Measurements from ENCODE around the gene CPVL.

CPVL gene

GRCh38 chr7:29038463-29038862, 107.9 kb downstream of the CPVL start:
- no peaks in the 10 kb centered on the region for H3K27me3 ChIP-seq (ENCODE audit: insufficient read depth, low read length)
- H3K4me3 ChIP-seq (ENCODE audit: low read length): no peak overlapping the region
- no peaks in the 10 kb centered on the region for H3K36me3 ChIP-seq (ENCODE audit: insufficient read depth, low read length)
- peaks cover 32% of the 10 kb centered on the region for H3K4me1 ChIP-seq (ENCODE audit: insufficient read depth, low read length)
- no peaks in the 10 kb centered on the region for H3K9me3 ChIP-seq (ENCODE audit: low read length)
- H2AFZ ChIP-seq (ENCODE audit: low read depth, low read length): no peak overlapping the region

GRCh38 chr7:29035044-29035740, 111.1 kb downstream of the CPVL start:
- Histone ChIP-seq H3K36me3 (ENCODE audit: insufficient read depth, low read length) (no peaks in the 10 kb centered on the region), H3K4me3 (ENCODE audit: low read length) (no peak overlapping the region), H3K4me1 (ENCODE audit: insufficient read depth, low read length) (peaks cover 20% of the 10 kb centered on the region), H2AFZ (ENCODE audit: low read depth, low read length) (no peak overlapping the region), H3K9me3 (ENCODE audit: low read length) (no peaks in the 10 kb centered on the region), H3K27me3 (ENCODE audit: insufficient read depth, low read length) (no peaks in the 10 kb centered on the region)

GRCh38 chr7:29033584-29033983, 112.8 kb downstream of the CPVL start:
- no peak overlapping the region for H3K4me3 ChIP-seq (ENCODE audit: low read length)
- peaks cover 4% of the 10 kb centered on the region for H3K4me1 ChIP-seq (ENCODE audit: insufficient read depth, low read length)
- H3K36me3 ChIP-seq (ENCODE audit: insufficient read depth, low read length): no peaks in the 10 kb centered on the region
- H3K27me3 ChIP-seq (ENCODE audit: insufficient read depth, low read length): no peaks in the 10 kb centered on the region
- no peaks in the 10 kb centered on the region for H3K9me3 ChIP-seq (ENCODE audit: low read length)
- no peak overlapping the region for H2AFZ ChIP-seq (ENCODE audit: low read depth, low read length)

DNA sequence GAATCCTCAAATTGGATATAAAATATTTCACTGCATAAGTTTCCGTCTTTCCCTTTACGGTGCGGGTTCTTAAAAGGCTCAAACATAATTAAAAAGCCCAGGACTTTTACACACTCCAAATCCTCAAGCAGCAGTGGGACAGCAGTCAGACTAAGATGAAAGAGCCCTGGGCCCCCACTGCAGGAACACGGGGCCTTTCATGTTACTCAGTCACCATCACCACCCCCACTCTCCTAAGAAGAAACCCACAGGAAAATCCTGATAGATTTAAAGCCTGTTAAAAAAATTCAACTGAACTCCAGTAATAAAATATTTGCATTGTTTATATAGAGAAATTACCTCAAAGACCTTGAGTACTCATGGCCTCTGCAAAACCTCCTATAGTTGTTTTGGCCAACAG, 114.2 kb downstream of the CPVL start:
- H3K9me3 ChIP-seq (ENCODE audit: low read length): no peaks in the 10 kb centered on the region
- H3K4me1 ChIP-seq (ENCODE audit: insufficient read depth, low read length): no peaks in the 10 kb centered on the region
- H2AFZ ChIP-seq (ENCODE audit: low read depth, low read length): no peak overlapping the region
- H3K36me3 ChIP-seq (ENCODE audit: insufficient read depth, low read length): no peaks in the 10 kb centered on the region
- H3K4me3 ChIP-seq (ENCODE audit: low read length): no peak overlapping the region
- no peaks in the 10 kb centered on the region for H3K27me3 ChIP-seq (ENCODE audit: insufficient read depth, low read length)

GRCh38 chr7:29030781-29031275, 115.5 kb downstream of the CPVL start:
- Histone ChIP-seq H3K4me1 (ENCODE audit: insufficient read depth, low read length) (no peaks in the 10 kb centered on the region), H3K9me3 (ENCODE audit: low read length) (no peaks in the 10 kb centered on the region), H3K36me3 (ENCODE audit: insufficient read depth, low read length) (no peaks in the 10 kb centered on the region), H2AFZ (ENCODE audit: low read depth, low read length) (no peak overlapping the region), H3K27me3 (ENCODE audit: insufficient read depth, low read length) (no peaks in the 10 kb centered on the region), H3K4me3 (ENCODE audit: low read length) (no peak overlapping the region)

DNA sequence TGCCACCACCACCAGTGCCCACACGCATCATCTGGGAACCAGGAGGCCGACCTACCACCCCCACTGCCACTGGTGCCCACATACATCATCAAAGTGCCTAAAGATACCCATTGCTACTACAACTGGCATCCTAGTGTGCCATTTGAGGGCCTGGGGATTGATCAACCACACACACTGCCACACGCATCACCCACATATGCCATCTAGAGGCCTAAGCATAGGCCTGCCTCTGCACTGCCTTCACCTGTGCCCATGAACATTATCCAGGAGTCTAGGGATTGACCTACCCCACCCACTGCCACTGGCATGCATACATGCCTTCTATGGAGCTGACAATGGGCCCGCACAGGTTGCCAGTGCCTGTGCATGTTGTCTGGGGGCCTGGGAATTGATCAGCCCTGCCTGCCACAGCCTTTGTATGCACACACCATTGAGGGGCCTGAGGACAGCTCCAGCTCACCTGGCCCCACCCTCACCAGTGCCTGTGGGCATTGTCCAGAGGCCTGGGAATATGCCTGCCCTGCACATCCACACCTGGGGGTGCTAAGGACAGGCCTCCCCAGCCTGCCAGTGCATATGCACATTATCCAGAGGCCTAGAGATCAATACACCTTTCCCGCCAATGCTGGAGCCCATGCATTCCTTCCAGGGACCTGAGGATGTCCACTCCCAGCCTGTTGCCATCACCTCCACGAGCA, 123.9 kb downstream of the CPVL start:
- H2AFZ ChIP-seq (ENCODE audit: low read depth, low read length): no peak overlapping the region
- no peaks in the 10 kb centered on the region for H3K36me3 ChIP-seq (ENCODE audit: insufficient read depth, low read length)
- no peaks in the 10 kb centered on the region for H3K27me3 ChIP-seq (ENCODE audit: insufficient read depth, low read length)
- H3K4me3 ChIP-seq (ENCODE audit: low read length): no peak overlapping the region
- H3K4me1 ChIP-seq (ENCODE audit: insufficient read depth, low read length): no peaks in the 10 kb centered on the region
- H3K9me3 ChIP-seq (ENCODE audit: low read length): peaks cover 10% of the 10 kb centered on the region

DNA sequence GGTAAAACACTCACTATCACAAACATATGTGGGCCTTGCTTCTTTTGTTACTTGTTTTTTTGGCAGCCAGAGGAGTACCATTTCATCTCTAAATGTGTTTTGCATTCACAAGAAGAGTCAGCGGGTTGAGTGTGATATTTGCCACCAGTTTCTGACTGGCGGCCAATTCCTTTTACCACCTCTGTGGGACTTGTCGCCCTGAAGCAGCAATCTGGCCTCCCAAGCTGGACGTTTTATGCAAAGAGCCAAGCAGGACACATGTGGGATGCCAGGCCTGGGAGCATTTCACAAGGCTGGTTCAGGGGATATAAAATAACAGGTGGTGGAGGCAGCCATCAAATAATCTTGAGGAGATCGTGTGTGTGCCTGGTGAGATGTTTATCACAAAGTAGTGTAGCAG, 126.4 kb downstream of the CPVL start:
- H3K27me3 ChIP-seq (ENCODE audit: insufficient read depth, low read length): no peaks in the 10 kb centered on the region
- no peak overlapping the region for H2AFZ ChIP-seq (ENCODE audit: low read depth, low read length)
- H3K4me3 ChIP-seq (ENCODE audit: low read length): no peak overlapping the region

GRCh38 chr7:29019387-29019786, 127.0 kb downstream of the CPVL start:
- Histone ChIP-seq H3K27me3 (ENCODE audit: insufficient read depth, low read length) (no peaks in the 10 kb centered on the region), H2AFZ (ENCODE audit: low read depth, low read length) (no peak overlapping the region), H3K9me3 (ENCODE audit: low read length) (peaks cover 13% of the 10 kb centered on the region), H3K4me1 (ENCODE audit: insufficient read depth, low read length) (no peaks in the 10 kb centered on the region), H3K36me3 (ENCODE audit: insufficient read depth, low read length) (no peaks in the 10 kb centered on the region), H3K4me3 (ENCODE audit: low read length) (no peak overlapping the region)

More for the DNA sequence above, 126.4 kb downstream of the CPVL start:
- H3K4me1 ChIP-seq (ENCODE audit: insufficient read depth, low read length): no peaks in the 10 kb centered on the region
- peaks cover 12% of the 10 kb centered on the region for H3K9me3 ChIP-seq (ENCODE audit: low read length)
- H3K36me3 ChIP-seq (ENCODE audit: insufficient read depth, low read length): no peaks in the 10 kb centered on the region

DNA sequence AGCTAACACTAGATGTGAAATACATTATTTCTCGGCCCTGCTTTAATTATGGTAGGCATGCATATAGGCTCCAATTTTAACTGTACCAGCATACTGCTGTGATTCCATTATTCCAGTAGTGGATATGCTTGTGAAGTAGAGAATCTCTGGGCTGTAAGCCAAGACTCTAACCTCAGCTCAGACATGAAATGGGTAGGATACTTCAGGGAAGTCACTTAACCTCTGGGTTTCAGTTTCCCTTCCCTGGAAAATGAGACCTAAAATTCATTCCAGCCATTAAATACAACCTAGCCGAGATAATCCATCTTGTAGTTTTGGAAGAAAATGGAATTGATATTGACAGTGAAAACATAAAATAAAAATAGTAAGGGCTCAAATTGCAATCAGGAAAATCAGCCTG, 128.6 kb downstream of the CPVL start:
- Histone ChIP-seq H3K9me3 (ENCODE audit: low read length) (peaks cover 6% of the 10 kb centered on the region), H3K4me3 (ENCODE audit: low read length) (no peak overlapping the region), H2AFZ (ENCODE audit: low read depth, low read length) (no peak overlapping the region), H3K27me3 (ENCODE audit: insufficient read depth, low read length) (no peaks in the 10 kb centered on the region), H3K36me3 (ENCODE audit: insufficient read depth, low read length) (no peaks in the 10 kb centered on the region), H3K4me1 (ENCODE audit: insufficient read depth, low read length) (no peaks in the 10 kb centered on the region)

DNA sequence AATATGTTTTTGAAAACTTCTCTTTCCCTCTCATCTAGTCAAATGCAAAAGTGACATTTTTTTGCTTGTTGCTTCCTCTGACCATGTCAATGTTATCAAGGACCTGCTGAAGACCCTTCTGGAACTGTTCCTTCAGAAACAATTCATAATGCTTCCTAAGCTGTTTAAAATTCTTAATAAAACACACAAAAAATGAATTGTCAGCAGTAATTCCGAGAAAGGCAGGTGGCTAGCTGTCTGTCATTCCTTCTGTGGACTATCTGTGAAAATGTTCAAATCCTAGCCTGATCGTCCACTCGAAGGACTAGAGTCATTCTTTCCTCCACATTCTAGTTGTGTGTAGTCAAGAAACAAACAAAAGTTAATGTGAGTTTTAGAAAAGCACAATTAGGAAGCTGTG, 131.6 kb downstream of the CPVL start:
- Histone ChIP-seq H2AFZ (ENCODE audit: low read depth, low read length) (no peak overlapping the region), H3K9me3 (ENCODE audit: low read length) (peaks cover 3% of the 10 kb centered on the region), H3K4me1 (ENCODE audit: insufficient read depth, low read length) (no peaks in the 10 kb centered on the region), H3K4me3 (ENCODE audit: low read length) (no peak overlapping the region), H3K36me3 (ENCODE audit: insufficient read depth, low read length) (no peaks in the 10 kb centered on the region), H3K27me3 (ENCODE audit: insufficient read depth, low read length) (no peaks in the 10 kb centered on the region)

DNA sequence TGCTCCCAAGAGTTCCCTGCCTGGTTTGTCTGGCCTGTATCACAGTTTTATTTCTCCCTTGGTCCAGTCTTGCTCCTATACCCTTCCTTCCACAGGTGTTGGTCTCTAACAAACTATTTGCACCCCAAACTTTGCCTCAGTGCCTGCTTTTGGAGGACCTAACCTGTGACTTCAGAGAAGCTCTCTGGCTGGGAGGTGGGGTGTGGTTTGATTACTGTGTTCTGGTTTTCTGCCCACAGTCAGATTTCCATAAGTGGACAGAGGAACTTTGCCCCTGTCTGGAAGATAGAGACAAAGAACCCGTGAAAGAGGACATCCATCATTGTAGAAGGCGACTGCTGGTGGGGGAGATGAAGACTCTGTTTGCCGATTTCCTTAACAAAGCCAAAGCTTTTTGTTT, 132.4 kb downstream of the CPVL start:
- Histone ChIP-seq H3K9me3 (ENCODE audit: low read length) (peaks cover 3% of the 10 kb centered on the region), H3K4me3 (ENCODE audit: low read length) (no peak overlapping the region), H3K27me3 (ENCODE audit: insufficient read depth, low read length) (no peaks in the 10 kb centered on the region), H3K4me1 (ENCODE audit: insufficient read depth, low read length) (no peaks in the 10 kb centered on the region), H2AFZ (ENCODE audit: low read depth, low read length) (no peak overlapping the region), H3K36me3 (ENCODE audit: insufficient read depth, low read length) (no peaks in the 10 kb centered on the region)

GRCh38 chr7:29013082-29013695, 133.1 kb downstream of the CPVL start:
- Histone ChIP-seq H3K36me3 (ENCODE audit: insufficient read depth, low read length) (no peaks in the 10 kb centered on the region), H3K4me1 (ENCODE audit: insufficient read depth, low read length) (no peaks in the 10 kb centered on the region), H3K9me3 (ENCODE audit: low read length) (peaks cover 3% of the 10 kb centered on the region), H2AFZ (ENCODE audit: low read depth, low read length) (no peak overlapping the region), H3K27me3 (ENCODE audit: insufficient read depth, low read length) (no peaks in the 10 kb centered on the region), H3K4me3 (ENCODE audit: low read length) (no peak overlapping the region)

DNA sequence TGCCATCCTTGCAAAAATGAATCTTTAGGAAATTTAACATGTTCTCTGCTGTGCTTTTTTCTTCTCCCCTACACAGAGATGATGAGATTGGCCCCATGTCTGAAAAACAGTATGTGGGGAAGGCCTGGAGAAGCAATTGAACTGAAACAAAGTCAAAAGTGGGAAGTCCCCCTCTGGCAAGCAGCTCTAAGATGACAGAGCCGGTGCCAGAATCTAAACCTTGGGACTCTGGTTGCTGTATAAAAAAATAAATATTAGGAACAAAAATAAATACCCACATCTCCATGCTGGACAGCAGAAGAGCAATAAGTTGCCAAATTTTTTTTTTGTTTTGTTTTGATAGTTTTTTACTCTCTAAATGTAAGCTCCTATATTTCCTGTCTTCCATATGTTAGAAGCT, 136.4 kb downstream of the CPVL start:
- Histone ChIP-seq H3K4me1 (ENCODE audit: insufficient read depth, low read length) (no peaks in the 10 kb centered on the region), H3K36me3 (ENCODE audit: insufficient read depth, low read length) (no peaks in the 10 kb centered on the region), H2AFZ (ENCODE audit: low read depth, low read length) (no peak overlapping the region), H3K9me3 (ENCODE audit: low read length) (peaks cover 4% of the 10 kb centered on the region), H3K4me3 (ENCODE audit: low read length) (no peak overlapping the region), H3K27me3 (ENCODE audit: insufficient read depth, low read length) (no peaks in the 10 kb centered on the region)
